NCI-H1417 treated with DMSO at 0.1 percent for 48 hours (cell line): ENCODE results near the gene AP5B1.

Experiments used
- DNase-seq: peaks from one replicate; lab custom pipeline; 2025; lab: John Stamatoyannopoulos, UW

The AP5B1 gene, protein sequence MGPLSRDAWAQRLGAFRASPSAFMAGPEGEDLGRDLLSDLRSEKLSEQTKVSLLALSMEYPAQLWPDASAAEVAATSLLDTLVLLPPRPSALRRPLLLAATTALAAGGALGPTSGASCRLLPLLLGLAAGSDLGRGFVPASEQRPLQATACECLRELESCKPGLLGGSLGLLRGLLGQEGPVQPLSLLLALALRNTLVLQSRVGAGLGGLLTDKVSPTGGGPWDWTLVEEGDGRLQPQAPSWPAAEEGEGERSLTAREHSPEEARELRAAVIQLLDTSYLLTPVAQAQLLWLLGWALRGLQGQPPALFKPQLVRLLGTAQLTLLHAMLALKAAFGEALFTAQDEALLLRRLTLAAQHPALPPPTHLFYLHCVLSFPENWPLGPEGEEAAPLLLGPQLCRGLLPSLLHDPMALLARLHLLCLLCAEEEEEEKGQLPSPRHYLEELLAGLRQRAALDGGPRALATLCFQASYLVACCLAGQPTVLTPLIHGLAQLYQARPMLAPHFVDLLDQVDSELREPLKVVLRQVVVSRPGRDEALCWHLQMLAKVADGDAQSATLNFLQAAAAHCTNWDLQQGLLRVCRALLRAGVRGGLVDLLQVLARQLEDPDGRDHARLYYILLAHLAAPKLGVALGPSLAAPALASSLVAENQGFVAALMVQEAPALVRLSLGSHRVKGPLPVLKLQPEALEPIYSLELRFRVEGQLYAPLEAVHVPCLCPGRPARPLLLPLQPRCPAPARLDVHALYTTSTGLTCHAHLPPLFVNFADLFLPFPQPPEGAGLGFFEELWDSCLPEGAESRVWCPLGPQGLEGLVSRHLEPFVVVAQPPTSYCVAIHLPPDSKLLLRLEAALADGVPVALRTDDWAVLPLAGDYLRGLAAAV

DNA sequence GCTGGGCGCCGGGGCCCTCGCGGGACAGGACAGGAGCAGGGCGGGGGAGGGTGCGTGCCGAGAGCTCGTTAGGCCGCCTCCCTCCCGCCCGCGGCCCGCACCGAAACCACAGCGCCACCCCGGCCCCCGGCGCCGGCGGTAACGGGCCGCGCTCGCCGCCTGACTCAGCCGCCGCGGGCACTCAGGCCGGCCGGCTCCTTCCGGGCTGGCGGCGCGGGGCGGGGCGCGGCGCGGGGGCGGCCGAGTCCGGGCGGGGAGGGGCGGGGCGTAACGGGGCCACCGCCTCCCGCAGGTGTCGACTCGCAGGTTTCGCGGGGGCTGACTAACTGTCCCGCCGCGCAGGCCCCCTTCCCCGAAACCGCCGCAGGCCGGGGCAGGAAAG is at the start of gene AP5B1:
TSS of gene AP5B1 (minus strand) at position 207 of the 382 bp plus-strand sequence. CDS start 385 bp downstream, outside the sequence.
- no peak for DNase-seq

DNA sequence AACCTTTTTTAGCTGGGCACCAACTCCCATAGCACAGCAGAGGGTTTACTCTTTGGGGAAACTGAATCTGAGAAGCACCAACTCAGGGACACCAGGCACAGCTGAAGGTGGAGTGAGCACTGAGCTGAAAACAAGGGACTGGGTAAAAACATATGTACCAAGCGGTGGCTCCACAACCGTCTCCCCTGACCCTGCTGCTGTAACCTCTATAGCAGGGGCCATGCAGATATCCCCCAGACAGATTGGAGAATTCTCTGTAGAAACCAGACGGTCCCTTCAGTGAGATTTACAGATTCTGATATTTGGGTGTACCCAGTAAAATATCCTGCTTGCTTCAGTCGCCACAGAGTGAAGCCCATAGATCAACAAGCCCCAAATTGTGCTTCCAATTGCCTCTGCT is 48.7 kb upstream of the AP5B1 start:
- no peak for DNase-seq

DNA sequence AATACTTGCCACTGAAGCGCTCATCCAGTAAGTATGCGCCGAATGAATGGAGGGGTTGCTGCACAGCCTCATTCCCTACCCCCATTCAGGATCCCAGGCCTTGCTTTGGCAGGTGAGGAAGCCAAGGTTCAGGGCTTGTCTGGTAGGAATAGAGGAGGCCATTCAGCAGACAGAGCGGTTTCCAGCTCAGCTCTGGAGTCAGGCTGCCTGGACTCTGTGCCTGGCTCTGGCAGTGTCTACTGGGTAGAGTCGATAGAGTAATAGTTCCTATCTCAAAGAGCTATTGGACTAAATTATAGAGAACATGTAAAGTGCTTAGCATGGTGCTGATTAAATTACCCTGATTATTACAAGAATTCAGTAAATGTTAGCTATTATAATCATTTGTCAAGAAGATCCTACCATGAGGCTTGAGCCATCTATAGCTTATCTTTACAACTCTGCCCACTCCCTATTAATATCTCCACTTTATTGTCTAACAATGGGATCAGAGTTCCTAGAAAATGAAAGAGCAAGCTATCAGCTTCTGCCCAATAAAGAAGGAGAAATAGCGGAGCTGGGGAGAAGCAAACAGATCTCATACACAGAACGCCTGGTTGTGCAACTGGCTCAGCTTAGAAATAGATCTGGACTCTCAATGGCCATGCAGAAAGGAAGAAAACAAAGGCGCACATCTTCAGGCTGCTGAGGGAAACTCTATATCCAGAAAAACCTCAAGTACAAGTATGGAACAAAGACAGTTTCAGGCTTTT is 46.4 kb upstream of the AP5B1 start:
- DNase-seq = no peak

DNA sequence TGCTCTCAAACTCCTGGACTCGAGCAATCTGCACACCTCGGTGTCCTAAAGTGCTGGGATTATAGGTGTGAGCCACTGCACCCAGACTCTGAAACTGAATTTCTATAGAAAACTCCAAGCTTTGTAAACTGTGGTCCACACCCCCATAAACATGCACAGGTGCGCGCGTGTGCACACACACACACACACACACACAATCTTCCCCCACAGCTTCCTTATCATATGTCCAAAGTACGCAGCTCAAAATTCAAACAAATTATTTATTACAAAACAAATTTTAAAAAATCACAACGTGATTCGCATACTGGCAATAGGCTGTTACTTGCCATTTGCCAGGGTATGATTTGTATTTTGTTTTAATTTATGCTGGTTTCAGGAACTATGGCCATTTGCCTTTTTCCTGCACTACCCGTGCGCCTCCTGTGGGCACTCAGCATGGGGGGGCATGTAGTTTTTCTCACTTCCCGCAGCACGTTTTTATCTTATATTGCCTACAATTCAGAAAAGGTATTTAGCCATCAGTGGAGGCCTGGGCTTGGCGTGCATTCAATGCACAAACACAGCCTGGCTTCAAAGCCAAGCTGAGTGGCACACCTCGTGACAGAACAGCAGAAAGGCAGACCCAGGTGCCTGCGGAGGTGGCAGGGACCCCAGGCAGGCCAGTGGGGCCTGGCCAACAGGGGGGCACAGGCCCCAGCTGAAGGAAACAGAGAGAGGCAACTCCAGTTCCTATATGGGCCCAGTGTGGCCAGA is 42.2 kb upstream of the AP5B1 start:
- no peak for DNase-seq

DNA sequence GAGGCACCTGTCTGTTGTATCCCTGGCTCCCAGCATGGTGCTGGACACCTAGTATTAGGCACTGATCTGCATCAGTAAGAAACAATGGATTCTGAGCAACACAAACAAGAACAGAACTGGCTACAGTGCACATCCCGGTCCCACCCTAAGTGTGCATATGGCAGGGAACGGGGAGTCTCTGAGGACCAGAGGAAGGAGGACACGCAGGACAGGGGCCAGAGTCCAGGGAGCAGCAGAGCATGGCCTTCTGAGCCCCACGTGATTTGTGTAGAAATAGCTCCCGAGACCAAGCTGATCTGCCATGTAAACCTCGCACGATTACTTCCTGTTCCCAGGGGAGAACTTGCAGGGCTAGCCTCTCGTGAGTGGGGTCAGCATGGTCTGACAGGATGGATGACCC is 40.3 kb upstream of the AP5B1 start:
- peak; percentile 66 for DNase-seq

DNA sequence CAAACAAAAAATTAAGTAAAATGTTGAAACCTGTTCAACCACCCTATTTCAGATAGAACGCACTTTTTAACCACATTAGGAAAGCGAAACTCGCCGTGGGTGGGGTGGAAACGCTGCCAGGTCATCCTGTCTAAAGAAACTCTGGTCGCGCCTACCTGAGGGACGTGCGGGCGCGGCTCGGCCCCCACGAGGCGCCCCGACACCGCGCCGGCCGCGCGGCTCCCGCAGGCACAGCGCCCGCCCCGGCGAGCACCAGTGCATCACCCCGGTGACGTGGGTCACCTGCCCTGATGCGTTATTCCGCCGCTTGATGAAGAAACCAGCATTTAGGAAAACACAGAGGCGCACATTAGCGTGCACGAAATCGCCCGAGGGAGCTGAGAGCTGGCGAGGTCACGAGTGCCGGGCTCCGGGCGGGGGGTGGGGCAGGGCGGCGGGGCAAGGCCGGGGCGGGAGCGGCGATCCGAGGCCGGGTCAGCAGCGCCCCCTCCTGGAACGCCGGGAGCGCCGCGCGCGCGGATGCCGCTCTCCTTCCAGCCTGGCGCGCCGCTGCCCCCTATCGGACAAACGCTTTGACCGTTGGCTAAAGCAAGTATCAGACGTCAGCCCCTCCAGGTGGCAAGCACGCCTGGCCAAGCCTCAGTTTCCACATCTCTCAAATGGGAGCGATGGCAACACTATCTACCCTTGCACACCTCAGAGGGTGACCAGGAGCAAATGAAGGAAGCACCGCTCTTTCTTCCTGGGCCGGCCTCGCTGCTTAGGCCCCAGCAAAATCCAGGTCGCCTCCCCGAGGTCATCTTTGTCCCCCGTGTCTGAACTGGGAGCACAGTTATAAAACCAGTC is 37.3 kb upstream of the AP5B1 start:
- DNase-seq = peak; percentile 55

DNA sequence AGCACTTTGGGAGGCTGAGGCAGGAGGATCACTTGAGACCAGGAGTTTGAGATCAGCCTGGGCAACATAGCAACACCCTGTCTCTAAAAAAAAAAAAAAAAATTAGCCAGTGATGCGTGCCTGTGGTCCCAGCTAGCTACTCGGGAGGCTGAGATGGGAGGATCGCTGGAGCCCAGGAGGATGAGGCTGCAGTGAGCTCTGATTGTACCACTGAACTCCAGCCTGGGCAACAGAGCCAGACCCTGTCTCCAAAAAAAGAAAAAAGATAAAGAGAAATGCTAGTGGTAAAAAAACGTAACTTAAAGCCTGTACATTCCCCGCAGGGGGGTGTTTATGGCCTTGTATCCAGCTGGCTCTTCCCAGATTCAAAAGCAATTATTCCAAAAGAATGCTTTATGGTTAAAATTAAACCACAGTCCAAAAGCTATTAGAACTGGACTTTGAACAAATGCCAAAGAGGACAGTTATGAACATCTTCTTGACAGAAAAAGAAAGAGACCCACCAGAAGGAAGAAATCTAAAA is 36.6 kb upstream of the AP5B1 start:
- DNase-seq = no peak

DNA sequence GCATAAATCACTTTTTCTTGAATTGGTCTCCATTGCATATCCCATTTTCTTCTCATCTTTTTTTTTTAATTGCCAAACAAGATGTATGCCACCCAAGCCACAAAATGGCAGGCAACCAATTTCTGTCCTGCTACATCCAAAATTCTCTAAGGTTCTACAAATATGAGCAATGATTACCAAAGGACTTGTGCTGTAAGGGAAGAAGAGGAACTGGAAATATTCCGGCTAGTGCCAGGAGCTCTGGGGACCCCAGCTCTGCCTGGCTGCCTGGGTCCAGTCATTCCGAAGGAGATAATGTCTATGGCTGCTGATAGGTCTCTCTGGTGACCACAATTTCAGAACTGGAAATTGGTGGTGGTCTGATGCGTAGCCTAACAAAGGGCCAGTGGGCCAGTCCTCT is 35.9 kb upstream of the AP5B1 start:
- no peak for DNase-seq

DNA sequence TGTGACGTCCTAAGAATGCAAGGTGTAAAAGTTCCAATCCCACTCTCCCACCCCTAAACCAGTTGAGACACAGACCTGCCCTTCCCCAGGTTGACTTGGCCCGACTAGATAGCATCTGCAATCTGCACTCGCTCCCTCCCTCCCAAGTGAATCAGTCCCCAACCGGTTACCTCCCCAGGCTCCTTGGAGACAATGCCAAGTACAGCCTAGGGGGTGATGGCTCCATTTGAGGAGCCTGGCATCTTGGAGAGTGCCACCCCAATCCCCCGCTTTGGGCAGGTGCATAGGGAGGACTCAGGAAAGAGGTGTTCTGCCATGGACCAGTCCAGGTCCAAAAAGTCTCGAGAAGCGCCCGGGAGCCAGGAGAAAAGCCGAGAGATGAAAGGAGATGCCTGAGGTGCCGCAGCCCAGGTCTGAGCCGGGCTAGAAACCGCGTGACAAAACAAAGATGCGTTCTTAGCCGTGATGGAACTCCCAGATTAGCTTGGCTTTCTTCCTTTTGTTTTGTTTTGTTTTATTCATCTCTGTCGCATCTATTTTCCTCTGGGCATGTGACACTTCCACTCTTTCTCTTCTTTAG is 34.3 kb upstream of the AP5B1 start:
- DNase-seq = no peak

DNA sequence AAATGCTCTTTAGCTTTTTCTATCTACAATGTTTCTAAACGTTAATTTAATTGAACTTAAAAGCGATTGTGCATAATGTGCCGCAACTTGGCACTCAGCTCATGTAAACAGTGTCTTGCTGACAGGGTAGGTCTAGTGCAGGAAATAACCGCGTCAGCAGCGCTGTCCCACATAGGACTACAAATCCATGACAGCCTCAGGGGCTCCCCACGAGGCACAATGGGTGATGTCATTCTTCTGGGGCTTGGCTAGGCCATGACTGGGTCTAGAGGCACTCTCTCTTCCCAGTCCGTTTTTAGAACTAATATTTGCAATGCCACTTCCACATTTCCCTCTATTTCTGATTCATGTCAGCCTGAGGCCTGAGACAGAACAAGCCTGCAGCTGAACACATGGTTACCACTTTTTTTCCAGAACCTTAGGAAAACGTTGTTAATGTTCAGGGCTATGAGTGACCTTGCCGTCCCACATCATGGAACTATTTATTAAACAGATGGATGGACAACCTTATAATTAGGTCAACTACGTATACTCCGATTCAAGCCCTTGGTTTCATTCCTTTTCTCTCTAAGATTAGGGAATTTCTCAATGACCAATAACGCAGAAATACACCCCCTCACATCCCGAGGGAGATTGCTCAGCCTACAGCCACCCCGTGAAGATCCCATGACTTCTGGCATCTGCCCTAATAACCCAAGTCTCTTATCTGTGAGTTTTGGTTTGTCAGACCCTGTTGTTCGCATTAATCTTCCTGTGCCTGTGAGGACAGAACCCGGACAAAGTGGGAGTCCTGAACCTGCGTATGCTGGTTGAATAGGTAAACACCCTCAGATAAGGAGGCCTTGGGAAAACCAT is 33.6 kb upstream of the AP5B1 start:
- no peak for DNase-seq

DNA sequence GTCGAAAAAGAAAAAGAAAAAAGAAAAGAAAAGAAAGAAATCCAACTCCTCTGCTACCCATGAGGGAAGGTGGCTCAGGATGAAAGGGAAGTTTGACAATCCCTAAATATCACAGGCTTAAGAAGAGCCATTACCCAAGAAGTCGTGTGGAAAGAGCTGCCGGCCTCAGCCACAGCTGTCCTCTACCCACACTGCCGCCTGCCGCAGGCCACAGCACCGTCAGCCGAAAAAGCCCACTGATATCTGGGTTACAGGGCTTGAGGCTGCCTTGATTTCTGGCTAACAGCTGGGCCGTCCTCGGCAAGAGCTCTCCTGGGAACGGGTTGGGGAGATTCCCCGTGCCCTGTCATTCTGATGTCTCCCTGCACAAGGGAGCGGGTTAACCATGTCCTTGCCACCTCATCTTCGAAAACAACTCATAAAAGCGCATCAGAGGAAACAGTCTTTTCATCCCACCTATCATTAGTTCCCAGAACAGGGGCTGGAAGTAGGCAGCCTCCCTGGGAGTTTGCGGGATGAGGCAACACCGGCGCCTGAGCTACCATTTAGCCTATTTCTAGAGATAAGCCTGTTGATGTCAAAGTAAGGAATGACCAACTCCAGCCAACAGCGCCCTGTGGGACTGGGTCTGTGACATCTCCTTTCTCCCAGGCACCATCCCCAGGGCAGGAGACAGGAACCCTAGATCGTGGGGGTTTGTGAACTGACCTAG is 31.1 kb upstream of the AP5B1 start:
- no peak for DNase-seq

DNA sequence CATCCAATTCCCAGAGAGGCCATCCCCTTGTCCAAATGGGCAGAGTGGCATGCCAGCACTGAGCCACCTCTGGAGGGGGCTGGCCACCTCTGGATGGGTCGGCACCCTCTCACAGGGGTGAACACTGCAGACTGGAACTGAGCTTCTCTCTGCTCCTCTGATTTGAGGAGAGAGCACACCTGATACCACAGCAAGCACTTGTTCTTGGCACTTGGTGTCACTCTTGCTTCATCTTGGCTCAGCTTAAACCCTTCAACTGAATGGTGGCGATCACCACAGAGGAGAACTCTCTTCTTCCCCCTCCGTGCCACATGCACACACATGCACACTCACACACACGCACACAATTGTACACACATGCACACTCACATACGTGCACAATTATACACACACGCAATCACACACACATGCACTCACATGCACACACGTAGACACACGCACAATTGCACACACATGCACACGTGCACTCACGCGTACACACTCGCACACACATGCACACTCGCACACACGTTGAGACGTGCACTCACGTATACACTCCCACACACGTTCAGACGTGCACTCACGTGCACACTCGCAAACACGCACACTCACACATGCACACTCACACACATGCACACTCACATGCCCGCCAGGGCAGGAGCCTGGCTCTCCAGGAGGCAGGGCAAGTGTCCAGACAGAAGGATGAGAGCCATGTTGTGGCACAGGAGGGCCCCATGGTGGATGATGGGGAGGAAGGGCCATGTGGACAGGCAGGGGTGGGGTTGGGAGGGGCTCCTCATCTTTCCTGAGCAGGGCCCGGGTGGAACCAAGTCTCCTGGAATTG is 29.5 kb upstream of the AP5B1 start:
- no peak for DNase-seq

DNA sequence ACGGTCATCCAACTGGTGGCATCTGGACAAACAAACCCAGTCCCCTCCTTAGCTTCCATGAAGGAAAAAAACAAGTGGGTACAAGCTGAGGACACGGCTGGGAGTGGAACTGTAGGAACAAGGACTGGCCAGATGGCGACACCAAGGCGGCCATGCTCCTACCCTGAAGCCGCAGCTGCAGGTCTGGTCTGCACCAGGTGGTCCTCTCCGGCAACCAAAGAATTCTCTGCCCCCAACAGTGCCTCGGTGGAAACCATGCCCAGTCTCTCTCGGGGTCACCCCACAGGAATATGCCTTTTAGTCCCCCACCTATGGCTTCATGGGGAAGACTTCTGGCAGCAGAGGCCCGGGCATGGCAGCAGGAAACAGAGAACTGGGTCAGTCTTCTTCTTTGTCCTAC is 28.7 kb upstream of the AP5B1 start:
- DNase-seq = no peak

DNA sequence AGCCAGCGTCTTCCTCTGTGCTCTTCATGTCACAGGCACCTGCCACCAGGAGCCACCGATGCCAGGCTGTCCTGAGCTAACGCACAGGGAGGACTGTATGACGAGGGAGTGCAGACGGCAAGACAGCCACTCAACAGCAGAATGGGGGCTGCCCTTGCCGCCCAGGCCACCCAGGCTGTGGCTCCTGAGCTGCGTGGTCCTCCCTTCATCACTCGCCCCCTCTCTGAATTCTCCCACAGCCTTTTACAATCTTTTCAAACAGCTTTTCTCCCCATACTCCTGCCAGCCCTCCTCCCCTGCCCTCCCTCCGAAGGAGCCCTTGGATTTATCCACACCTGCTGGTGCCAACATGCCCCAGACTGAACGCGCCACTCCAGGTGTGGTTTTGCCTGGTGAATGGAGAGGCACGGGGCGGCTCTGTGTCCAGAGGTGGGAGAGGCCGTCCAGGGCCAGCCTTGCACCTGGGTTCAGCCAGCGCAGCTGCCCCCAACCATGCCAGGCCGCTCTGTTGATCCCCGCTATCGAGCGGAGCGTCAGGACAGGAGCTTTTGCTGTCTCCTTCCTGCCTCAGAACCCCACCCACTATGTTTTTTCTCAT is 28.1 kb upstream of the AP5B1 start:
- DNase-seq = no peak

DNA sequence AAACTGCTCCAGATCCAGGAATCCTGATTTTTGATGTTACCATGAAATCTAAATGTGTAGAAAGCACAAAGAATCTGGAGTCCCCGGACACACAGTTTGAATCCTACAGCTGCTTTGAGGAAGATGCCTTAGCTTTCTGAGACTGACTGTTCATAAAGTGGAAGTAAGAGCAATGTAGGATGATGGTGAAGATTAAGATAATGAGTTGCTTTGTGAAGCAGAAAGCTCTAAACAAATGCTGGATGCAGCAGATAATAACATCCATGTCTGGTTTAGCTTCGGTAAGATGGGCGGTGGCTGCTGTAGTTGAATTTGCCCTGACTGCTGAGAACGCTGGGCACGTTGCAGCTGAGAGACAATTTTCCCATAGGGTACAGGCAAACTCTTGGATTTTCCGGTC is 26.2 kb upstream of the AP5B1 start:
- DNase-seq = no peak

DNA sequence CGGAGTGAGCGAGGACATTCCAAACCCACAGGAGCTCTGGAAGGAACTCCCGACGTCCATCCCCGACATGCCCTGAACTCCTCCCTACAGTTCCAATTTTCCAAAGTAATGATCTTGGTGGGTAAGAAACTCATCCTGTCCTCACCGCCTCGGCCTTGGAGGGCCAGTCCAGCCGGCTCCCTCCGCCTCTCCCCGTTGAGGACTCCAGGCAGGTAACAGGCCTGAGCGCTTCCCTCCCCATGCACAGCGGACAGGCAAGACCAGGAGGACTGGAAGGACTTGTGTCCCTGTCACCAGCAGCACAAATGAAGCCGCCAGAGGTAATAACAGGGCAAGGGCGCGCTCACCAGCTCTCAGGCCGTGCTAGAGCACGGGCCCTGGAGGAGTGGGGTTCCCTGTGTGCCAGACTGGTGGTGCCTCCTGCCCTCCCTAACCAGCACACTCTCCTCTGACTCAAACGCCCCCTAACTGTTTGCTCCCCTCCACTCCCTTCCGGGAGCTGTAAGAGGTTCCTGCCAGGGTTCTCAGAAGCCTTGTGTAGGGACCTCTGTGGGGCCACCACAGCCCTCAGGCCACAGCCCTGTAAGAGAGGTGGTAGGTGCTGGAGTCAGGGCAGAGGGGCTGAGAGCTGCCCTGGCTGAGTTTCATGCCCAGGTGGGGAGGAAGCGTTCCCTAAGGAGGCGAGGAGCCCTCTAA is 23.2 kb upstream of the AP5B1 start:
- DNase-seq = no peak

DNA sequence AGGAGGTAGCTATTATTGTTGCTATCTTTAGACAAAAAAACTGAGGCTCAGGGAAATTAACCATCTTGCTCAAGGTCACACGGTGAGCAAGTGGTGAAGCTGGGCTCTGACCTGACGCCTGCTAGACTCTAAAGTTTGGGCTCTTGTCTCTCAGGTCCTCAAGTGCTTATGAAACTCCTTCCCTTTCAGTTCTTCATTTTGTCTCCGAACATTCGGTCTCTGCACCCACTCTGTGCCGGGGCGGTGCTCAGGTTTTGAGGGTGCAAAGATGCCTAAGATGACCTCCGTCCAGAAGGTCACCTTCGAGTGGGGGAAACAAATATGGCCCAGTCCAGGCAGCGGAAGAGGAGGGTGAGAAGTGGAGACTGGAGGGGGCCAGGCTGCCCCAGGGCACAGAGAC is 22.1 kb upstream of the AP5B1 start:
- DNase-seq = no peak
